Keratinocyte (primary cell): ENCODE data around the gene RSBN1. TPM values are rescaled to one million over a fixed set of nuclear protein-coding genes. Genes with fewer than 3 reads are reported as not detected.
A peak's percentile ranks its signal among the peaks of the same experiment; 100 is the strongest.

Source experiments
- DNase-seq: peaks from one replicate; pipeline ENCODE4 v3.0.0-alpha.2; 2011; ENCODE audit warnings: low read depth, missing footprints, low spot score
- FAIRE-seq: peaks from 2 replicates; lab custom pipeline; 2011; peaks lifted over from hg19 to GRCh38; lab: Jason Lieb, UNC
- H2AFZ ChIP-seq: 2 replicates; pipeline ENCODE4 v1.6.0; 2012; ENCODE audit warnings: low read length, control low read depth, inconsistent platforms; ENCODE audit not compliant: control insufficient read depth
- H3K27ac ChIP-seq: 2 replicates; pipeline ENCODE4 v1.5.1; 2011; ENCODE audit warnings: low read length; ENCODE audit not compliant: control insufficient read depth, insufficient read depth
- H3K27me3 ChIP-seq: 3 replicates; pipeline ENCODE4 v1.6.0; 2011; ENCODE audit warnings: low read length; ENCODE audit not compliant: control insufficient read depth, insufficient read depth; ENCODE audit errors: extremely low read depth
- H3K36me3 ChIP-seq, 2 experiments: 2 replicates in 1 of 2; 3 replicates in 1 of 2; pipeline ENCODE4 v1.5.1; 2011; ENCODE audit warnings: low read length in 2 of 2, mild to moderate bottlenecking in 1 of 2; ENCODE audit not compliant: control insufficient read depth in 2 of 2, insufficient read depth in 2 of 2; ENCODE audit errors: extremely low read depth in 1 of 2
- H3K4me1 ChIP-seq: 3 replicates; pipeline ENCODE4 v1.5.1; 2011; ENCODE audit warnings: low read length; ENCODE audit not compliant: control insufficient read depth, insufficient read depth; ENCODE audit errors: extremely low read depth
- H3K4me2 ChIP-seq: 3 replicates; pipeline ENCODE4 v1.6.0; 2011; ENCODE audit warnings: low read depth, low read length; ENCODE audit not compliant: control insufficient read depth, insufficient read depth; ENCODE audit errors: extremely low read depth
- H3K4me3 ChIP-seq, 3 experiments: fragments of 200-600 bp in 1 of 3; sonication (generic) in 1 of 3; 2 replicates in 2 of 3; 3 replicates in 1 of 3; pipeline ENCODE4 v1.5.1; 2011 to 2016; ENCODE audit warnings: low read length in 3 of 3, mild to moderate bottlenecking in 3 of 3, control low read depth in 2 of 3, inconsistent platforms in 1 of 3, low read depth in 1 of 3, mixed read lengths in 1 of 3, mixed run types in 1 of 3, moderate library complexity in 1 of 3; ENCODE audit not compliant: control insufficient read depth in 2 of 3, insufficient read depth in 2 of 3; ENCODE audit errors: extremely low read depth in 1 of 3
- H3K79me2 ChIP-seq: 2 replicates; pipeline ENCODE4 v1.6.0; 2012; ENCODE audit warnings: low read length; ENCODE audit not compliant: control insufficient read depth, insufficient read depth
- H3K9ac ChIP-seq: 3 replicates; pipeline ENCODE4 v1.6.0; 2011; ENCODE audit warnings: low read length; ENCODE audit not compliant: control insufficient read depth, insufficient read depth; ENCODE audit errors: extremely low read depth
- H3K9me1 ChIP-seq: 3 replicates; pipeline ENCODE4 v1.6.0; 2011; ENCODE audit warnings: low read length; ENCODE audit not compliant: control insufficient read depth, insufficient read depth; ENCODE audit errors: extremely low read depth
- H3K9me3 ChIP-seq: 2 replicates; pipeline ENCODE4 v1.5.1; 2012; ENCODE audit warnings: low read depth, low read length; ENCODE audit not compliant: control insufficient read depth
- H4K20me1 ChIP-seq: 3 replicates; pipeline ENCODE4 v1.6.0; 2011; ENCODE audit warnings: low read length; ENCODE audit not compliant: control insufficient read depth, insufficient read depth; ENCODE audit errors: extremely low read depth
- EZH2 ChIP-seq: IDR thresholded peaks from one replicate; pipeline ENCODE4 v1.6.1; 2012; ENCODE audit warnings: inconsistent platforms, mild to moderate bottlenecking, low read length, moderate library complexity
- dilution Hi-C: fragments of 300-500 bp; cut with MboI; formaldehyde crosslinking; loops from one replicate; pipeline ENCODE4 v1.7.0; 2020; ENCODE audit warnings: low sequenced_read_pairs; ENCODE audit not compliant: extremely low pct_ligation_motif_present
- polyA plus RNA-seq, 5 experiments: library from polyadenylated mRNA; depleted of rRNA in 3 of 5; stranded (reverse) in 3 of 5; stranded (forward) in 1 of 5; unstranded in 1 of 5; fragments of >200 nt; gene quantifications; 1 replicate in 1 of 5; 2 replicates in 3 of 5; 3 replicates in 1 of 5; pipeline versions ENCODE4 v1.2.1 to v1.2.3, GENCODE V29; 2011 to 2012; ENCODE audit warnings: missing spikeins in 2 of 5, low read depth in 1 of 5, low replicate concordance in 1 of 5
- TF ChIP-seq, protein P1 (sequence below), 3 experiments: IDR thresholded peaks in 1 of 3; conservative IDR thresholded peaks in 1 of 3; optimal IDR thresholded peaks in 1 of 3; 2 replicates in 2 of 3; 3 replicates in 1 of 3; pipeline versions ENCODE3 to v1.5.1; 2011; ENCODE audit warnings: low read length in 3 of 3, mild to moderate bottlenecking in 3 of 3, moderate library complexity in 2 of 3, control low read depth in 1 of 3, inconsistent platforms in 1 of 3; ENCODE audit not compliant: insufficient read depth in 2 of 3; ENCODE audit errors: extremely low read depth in 1 of 3

Gene RSBN1
- polyA plus RNA-seq, 1 donor (not counting 4 experiments of a cell fraction or from before 2014, with no cell fraction given): 10.4 TPM

- no peak overlapping the region for H3K27ac ChIP-seq
- dilution Hi-C loops: no loop called here
- no peak overlapping the region for H3K9ac ChIP-seq
- no peak overlapping the region for H3K4me2 ChIP-seq
- no peak overlapping the region for H2AFZ ChIP-seq
- no peak for TF ChIP-seq EZH2
- TF ChIP-seq, protein P1, sequence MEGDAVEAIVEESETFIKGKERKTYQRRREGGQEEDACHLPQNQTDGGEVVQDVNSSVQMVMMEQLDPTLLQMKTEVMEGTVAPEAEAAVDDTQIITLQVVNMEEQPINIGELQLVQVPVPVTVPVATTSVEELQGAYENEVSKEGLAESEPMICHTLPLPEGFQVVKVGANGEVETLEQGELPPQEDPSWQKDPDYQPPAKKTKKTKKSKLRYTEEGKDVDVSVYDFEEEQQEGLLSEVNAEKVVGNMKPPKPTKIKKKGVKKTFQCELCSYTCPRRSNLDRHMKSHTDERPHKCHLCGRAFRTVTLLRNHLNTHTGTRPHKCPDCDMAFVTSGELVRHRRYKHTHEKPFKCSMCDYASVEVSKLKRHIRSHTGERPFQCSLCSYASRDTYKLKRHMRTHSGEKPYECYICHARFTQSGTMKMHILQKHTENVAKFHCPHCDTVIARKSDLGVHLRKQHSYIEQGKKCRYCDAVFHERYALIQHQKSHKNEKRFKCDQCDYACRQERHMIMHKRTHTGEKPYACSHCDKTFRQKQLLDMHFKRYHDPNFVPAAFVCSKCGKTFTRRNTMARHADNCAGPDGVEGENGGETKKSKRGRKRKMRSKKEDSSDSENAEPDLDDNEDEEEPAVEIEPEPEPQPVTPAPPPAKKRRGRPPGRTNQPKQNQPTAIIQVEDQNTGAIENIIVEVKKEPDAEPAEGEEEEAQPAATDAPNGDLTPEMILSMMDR (optimal IDR thresholded peaks at IDR 0.05 in 1 of 3, IDR thresholded peaks at IDR 0.05 in 1 of 3, conservative IDR thresholded peaks at IDR 0.05 in 1 of 3; ENCODE audit: extremely low read depth in 1 of 3, insufficient read depth in 2 of 3, low read length in 3 of 3): no peak
- H3K4me1 ChIP-seq: peaks cover 33% of the 10 kb centered on the region
- no peaks in the 10 kb centered on the region for H3K79me2 ChIP-seq
- FAIRE-seq (no peak), DNase-seq (no peak)
- no peak overlapping the region for H3K4me3 ChIP-seq
- no peaks in the 10 kb centered on the region for H3K27me3 ChIP-seq
- no peaks in the 10 kb centered on the region for H3K9me1 ChIP-seq
- H3K9me3 ChIP-seq: no peaks in the 10 kb centered on the region
- H4K20me1 ChIP-seq: no peaks in the 10 kb centered on the region
- H3K36me3 ChIP-seq: no peaks in the 10 kb centered on the region
These were observed 45.5 kb upstream of the RSBN1 start for GRCh38 chr1:113857776-113858175.

DNA sequence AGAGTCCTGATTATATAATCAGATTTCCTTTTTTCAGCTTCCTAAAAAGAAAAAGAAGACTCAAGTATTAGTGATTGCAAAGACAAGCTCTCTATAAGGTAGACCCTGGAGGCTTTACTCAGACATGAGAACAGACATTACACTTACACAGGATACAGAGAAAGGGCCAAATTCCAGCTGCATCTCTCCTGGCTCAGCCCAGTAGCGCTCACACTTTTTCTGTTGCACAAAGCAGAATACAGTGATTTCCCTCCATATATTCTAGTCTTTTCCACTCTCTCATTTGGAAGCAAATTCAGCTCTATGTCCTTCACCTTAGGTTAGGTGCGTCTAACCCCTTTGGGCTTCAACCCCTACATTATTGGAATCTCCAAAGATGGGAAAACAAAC, 44.1 kb upstream of the RSBN1 start:
- Histone ChIP-seq H3K9me3 (no peaks in the 10 kb centered on the region), H3K9me1 (no peaks in the 10 kb centered on the region), H3K9ac (no peak overlapping the region), H3K4me2 (no peak overlapping the region), H3K27me3 (no peaks in the 10 kb centered on the region), H2AFZ (peak overlapping the region; percentile 59), H3K4me3 (no peak overlapping the region), H4K20me1 (no peaks in the 10 kb centered on the region), H3K36me3 (no peaks in the 10 kb centered on the region), H3K27ac (no peak overlapping the region), H3K79me2 (no peaks in the 10 kb centered on the region), H3K4me1 (peaks cover 29% of the 10 kb centered on the region)
- DNase-seq (no peak), FAIRE-seq (no peak)
- TF ChIP-seq EZH2: no peak
- TF ChIP-seq, protein P1 (optimal IDR thresholded peaks at IDR 0.05 in 1 of 3, IDR thresholded peaks at IDR 0.05 in 1 of 3, conservative IDR thresholded peaks at IDR 0.05 in 1 of 3; ENCODE audit: extremely low read depth in 1 of 3, insufficient read depth in 2 of 3, low read length in 3 of 3): no peak
- dilution Hi-C loops: no loop called here
